NCI-H146 treated with DMSO at 0.1 percent for 48 hours (cell line): Measurements from ENCODE around the gene FLT3.
"Not testable (repeated sequence)": the region's sequence is repeated elsewhere in the genome, so short reads cannot be mapped to it uniquely, and the experiment has no call there.

ENCODE experiments used
- DNase-seq: peaks from one replicate; lab custom pipeline; 2025; ENCODE audit not compliant: unreplicated experiment; lab: John Stamatoyannopoulos, UW

FLT3 gene

GRCh38 chr13:28100150-28101121 lies at the start of gene FLT3:
Gene FLT3 (minus strand): TSS chr13:28100576. CDS start chr13:28100510, 66 bp downstream.
- DNase-seq, result no peak

GRCh38 chr13:28147495-28147894 lies 47.1 kb upstream of the FLT3 start:
- DNase-seq, result no peak

DNA sequence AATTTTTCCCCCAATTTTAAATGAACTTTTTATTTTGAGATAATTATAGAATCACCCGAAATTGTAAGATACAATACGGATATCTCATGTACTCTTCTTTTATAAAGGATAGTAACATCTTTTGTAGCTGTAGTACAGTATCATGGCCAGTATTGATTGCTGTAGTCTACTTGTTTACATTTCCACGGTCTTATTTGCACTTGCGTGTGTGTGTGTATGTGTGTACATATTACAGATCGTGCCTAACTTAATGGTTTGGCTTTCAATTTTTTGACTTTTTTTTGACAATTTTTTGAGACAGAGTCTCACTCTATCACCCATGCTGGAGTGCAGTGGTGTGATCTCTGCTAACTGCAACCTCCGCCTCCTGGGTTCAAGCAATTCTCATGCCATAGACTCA lies 44.7 kb upstream of the FLT3 start:
- DNase-seq, result no peak

DNA sequence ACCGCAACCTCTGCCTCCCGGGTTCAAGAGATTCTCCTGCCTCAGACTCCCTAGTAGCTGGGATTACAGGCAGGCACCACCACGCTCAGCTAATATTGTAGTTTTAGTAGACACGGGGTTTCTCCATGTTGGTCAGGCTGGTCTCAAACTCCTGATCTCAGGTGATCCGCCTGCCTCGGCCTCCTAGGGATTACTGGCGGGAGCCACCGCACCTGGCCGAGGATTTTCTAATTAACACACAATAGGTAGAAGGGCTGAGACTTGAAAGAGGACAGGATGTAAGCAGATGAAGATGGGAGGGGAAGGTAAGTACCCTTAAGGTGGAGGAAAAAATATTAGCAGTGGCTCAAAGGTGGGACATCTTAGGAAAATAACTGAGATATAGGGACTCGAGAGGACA lies 41.2 kb upstream of the FLT3 start:
- not testable (repeated sequence) for DNase-seq

- no peak for DNase-seq
These were observed 40.2 kb upstream of the FLT3 start for GRCh38 chr13:28140433-28141125.

- peak; percentile 45 for DNase-seq
These were observed 38.5 kb upstream of the FLT3 start for GRCh38 chr13:28138756-28139470.

- DNase-seq, result peak; percentile 75
These were observed 37.8 kb upstream of the FLT3 start, which contains the start of gene PAN3 for GRCh38 chr13:28138012-28138755. Gene PAN3 (plus strand): TSS chr13:28138545. CDS start chr13:28138658, 113 bp downstream.

DNA sequence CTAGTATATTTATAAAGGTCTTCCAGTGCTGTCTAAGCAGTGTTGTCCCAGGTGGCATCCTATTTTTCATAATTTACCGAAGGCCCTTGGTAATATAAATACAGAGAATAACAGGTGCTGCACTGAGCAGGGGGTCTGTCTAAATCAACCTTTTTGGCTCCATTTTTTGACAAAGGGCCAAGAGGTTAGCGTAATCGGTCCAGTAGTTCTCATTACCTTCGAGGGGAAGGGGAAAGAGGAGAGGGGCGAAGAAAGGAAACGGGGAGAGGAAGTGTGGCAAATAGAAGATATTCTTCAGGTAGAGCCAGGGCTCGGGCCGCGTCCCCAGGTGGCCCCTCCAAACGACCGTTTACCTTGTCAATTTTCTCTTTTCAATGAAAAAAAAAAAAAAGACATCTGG lies 37.2 kb upstream of the FLT3 start:
- peak; percentile 72 for DNase-seq

- DNase-seq, result no peak
These were observed 36.5 kb upstream of the FLT3 start for GRCh38 chr13:28136916-28137315.

DNA sequence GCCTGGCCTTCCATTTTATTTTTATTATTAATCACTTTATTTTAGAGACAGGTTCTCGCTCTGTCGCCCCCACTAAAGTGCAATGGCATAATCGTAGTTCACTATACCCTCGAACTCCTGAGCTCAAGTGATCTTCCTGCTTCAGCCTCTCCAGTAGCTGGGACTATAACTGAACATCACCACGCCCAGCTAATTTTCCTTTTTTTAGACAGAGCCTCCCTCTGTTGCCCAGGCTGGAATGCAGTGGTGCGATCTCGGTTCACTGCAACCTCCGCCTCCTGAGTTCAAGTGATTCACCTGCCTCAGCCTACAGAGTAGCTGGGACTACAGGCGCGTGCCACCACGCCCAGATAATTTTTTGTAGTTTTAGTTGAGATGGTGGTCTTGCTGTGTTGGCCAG lies 31.3 kb upstream of the FLT3 start:
- no peak for DNase-seq

DNA sequence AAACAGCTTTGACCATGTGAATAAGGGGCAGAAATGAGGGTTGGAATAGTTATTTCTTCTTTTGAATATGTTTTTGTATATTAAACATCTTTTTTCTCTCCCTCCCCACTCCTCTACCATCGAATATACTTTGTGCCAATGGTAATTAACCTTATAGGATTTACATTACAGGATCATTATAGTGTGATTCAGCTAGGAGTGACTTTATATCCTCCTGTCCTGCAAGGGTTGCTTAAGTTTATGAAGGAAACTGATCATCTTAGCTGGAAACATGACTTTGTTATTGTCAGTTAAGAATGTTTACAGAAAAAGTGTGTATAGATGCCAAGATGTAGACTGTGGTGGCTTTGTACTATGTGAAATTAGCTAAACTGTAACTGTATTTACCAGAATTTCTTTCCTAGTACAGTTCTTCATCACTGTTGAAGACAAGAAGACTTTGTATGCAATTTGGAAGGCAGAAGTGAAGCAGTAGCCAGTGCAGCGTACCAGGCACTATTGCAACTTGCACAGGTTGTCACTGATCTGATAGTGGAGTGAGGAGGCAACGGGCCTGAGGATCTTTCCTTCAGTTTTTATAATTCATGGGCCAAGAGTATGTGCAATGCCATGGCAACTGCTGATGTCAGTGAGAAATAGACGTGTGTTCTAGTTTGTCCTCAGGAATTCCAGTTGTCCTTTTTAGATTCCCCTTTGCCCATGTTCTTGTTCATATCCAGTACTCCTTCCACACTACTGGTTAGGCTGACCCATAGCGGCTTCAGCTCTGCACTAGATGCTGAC lies 29.7 kb upstream of the FLT3 start:
- DNase-seq, result no peak

DNA sequence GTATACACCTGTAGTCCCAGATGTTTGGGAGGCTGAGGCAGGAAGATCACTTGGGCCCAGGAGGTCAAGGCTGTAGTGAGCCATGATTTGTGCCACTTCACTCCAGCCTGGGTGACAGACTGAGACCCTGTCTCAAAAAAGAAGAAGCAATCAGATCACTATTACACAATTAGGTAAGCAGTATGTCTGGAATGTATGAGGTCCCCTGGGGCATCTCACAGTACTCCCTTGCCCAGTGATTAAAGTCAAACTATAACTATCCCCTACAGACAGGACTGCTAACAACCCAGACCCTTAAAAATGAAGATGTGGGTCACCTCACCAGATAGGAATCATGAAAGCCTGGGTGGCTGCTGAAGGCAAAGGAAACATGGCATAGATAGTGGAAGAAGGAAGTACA lies 28.6 kb upstream of the FLT3 start:
- no peak for DNase-seq

DNA sequence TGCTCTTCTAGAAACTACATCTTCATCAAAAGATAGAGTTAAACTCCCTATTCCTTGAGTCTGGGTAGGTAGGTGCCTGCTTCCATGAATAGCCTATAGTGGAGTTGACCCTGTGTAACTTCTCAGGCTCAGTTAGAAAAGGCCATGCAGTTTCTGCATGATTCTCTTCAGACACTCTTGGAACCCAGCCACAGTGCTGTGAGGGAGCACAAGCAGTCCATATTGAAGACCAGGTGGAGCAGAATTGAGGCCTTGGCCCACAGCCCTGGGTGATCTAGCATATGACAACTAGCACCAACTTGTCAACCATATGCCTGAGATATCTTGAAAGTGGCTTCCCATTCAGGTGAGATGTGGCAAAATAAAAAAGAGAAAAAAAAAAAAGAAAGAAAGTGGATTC lies 27.7 kb upstream of the FLT3 start:
- DNase-seq, result no peak

DNA sequence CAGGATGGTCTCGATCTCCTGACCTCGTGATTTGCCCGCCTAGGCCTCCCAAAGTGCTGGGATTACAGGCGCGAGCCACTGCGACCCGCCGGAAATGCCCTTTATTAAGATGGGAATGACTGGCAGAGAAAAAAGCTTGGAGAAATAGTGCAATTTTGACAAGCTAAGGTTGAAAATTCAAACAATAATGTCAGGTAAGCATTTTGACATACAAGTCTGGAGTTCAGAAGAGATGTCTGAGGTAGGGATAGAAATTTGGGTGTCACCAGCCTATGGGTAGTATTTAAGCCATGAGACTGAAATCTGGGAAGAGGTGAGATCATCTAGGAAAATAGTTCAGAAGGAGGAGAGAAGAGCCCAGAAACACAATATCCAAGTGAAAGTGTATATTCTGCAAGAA lies 20.8 kb upstream of the FLT3 start:
- DNase-seq, result no peak

DNA sequence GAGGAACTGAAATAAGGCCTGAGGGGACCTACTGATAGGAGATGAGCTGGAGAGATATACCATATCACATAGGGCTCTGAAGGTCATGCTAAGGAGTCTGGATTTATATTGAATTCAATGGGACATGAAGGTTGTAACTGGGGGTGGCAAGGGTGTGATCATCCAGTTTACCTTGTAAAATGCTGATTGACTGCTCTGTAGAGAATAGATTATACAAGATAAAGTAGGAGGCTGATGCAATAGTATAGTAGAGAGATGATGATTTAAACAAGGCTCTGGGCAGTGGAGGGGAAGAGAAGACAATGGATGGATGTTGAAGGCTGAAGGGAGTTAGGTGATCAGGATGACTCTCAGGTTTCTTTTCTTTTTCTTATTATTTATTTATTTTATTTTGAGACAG lies 19.9 kb upstream of the FLT3 start:
- no peak for DNase-seq

GRCh38 chr13:28117689-28118377 lies 17.5 kb upstream of the FLT3 start:
- DNase-seq, result no peak

DNA sequence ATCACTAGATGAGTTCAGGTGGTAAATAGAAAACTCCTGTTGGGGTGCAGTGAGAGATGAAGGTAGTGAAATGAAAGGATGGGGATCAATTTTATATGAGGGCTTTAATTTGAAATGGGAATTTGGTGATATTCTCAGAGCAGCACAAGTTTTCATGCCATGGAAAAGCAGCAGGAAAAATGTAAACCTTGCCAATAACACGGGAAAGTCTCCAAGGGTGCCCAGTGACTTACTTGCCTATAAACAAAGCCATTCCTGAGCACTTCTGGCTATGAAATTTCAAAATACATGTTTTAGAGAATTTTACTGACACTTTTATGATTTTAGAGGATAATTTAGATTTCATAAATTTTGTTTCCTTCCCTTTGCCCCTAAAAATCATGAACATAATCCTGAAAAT lies 16.4 kb upstream of the FLT3 start:
- no peak for DNase-seq

DNA sequence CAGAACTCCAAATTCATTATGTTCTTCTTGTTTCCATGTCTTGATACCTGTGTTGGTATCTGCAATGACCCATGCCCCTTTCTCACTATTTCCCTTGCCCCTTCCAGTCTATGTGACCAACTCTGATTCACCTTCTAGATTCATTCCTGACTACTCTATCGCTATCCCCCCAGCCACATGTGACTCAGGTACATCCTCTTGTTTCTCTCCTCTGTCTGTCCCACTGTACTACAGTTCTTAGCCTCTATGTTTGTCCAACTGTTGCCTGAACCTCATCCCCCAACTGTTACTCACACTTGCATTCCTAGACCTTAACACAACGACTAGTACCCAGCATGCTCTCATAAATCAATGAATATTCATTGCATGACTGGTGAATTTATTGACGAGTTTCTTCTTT lies 10.0 kb upstream of the FLT3 start:
- no peak for DNase-seq

GRCh38 chr13:28106976-28107375 lies 6.6 kb upstream of the FLT3 start:
- no peak for DNase-seq
